Epithelial cell of proximal tubule (primary cell): ENCODE data around the gene ELAVL1. TPM values are rescaled to one million over a fixed set of nuclear protein-coding genes. Genes with fewer than 3 reads are reported as not detected.
"Not testable (repeated sequence)": the region's sequence is repeated elsewhere in the genome, so short reads cannot be mapped to it uniquely, and the experiment has no call there.

ENCODE experiments used
- DNase-seq: peaks from one replicate; pipeline ENCODE4 v3.0.0-alpha.2; 2011; ENCODE audit warnings: low read depth
- H3K4me3 ChIP-seq: 2 replicates; pipeline ENCODE4 v1.5.1; 2011; ENCODE audit warnings: low read depth, mild to moderate bottlenecking, low read length
- total RNA-seq: library from RNA; depleted of rRNA; stranded (reverse); fragments of >200 nt; gene quantifications from 2 replicates; pipeline ENCODE4 v1.2.3, GENCODE V29; 2015
- TF ChIP-seq, protein P1 (sequence below): conservative IDR thresholded peaks from 2 replicates; pipeline ENCODE4 v1.5.1; 2012; ENCODE audit warnings: low read depth, mild to moderate bottlenecking, low read length

ELAVL1 gene
- total RNA-seq, 1 donor from 2014 or later = 28.6 TPM

DNA sequence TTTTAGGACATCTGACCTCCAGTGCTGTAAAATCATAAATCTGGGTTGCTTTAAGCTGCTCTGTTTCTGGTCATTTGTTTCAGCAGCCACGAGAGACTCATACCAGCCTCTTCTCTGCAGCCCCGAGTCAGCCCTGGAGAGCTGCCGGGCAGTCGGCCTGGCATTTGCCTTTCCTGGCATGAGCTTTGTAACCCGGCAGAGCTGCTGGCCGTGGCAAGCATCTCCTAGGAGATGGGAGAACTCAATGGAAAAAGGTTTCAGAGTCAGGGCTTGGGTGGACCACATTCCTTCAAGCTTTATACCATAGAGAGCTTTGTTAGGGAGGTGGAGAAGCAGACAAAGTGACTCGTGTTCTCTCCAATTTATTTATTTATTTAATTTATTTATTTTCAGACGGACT lies 25.5 kb upstream of the ELAVL1 start:
- TF ChIP-seq, protein P1, sequence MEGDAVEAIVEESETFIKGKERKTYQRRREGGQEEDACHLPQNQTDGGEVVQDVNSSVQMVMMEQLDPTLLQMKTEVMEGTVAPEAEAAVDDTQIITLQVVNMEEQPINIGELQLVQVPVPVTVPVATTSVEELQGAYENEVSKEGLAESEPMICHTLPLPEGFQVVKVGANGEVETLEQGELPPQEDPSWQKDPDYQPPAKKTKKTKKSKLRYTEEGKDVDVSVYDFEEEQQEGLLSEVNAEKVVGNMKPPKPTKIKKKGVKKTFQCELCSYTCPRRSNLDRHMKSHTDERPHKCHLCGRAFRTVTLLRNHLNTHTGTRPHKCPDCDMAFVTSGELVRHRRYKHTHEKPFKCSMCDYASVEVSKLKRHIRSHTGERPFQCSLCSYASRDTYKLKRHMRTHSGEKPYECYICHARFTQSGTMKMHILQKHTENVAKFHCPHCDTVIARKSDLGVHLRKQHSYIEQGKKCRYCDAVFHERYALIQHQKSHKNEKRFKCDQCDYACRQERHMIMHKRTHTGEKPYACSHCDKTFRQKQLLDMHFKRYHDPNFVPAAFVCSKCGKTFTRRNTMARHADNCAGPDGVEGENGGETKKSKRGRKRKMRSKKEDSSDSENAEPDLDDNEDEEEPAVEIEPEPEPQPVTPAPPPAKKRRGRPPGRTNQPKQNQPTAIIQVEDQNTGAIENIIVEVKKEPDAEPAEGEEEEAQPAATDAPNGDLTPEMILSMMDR = no peak

GRCh38 chr19:8028951-8029491 lies 23.6 kb upstream of the ELAVL1 start:
- TF ChIP-seq, protein P1 = no peak
- no peak for DNase-seq
- H3K4me3 ChIP-seq = no peak overlapping the region

More for the DNA sequence above, 25.5 kb upstream of the ELAVL1 start:
- H3K4me3 ChIP-seq = no peak overlapping the region
- no peak for DNase-seq

- no peak overlapping the region for H3K4me3 ChIP-seq
- DNase-seq = no peak
These were observed 19.9 kb upstream of the ELAVL1 start for GRCh38 chr19:8025316-8025715.

GRCh38 chr19:8024256-8024655 lies 18.8 kb upstream of the ELAVL1 start:
- H3K4me3 ChIP-seq, DNase-seq: not testable (repeated sequence)

More at GRCh38 chr19:8025316-8025715, 19.9 kb upstream of the ELAVL1 start:
- TF ChIP-seq, protein P1 = no peak

- TF ChIP-seq, protein P1 = no peak
- no peak overlapping the region for H3K4me3 ChIP-seq
- no peak for DNase-seq
These were observed 17.9 kb upstream of the ELAVL1 start for GRCh38 chr19:8023371-8023770.

DNA sequence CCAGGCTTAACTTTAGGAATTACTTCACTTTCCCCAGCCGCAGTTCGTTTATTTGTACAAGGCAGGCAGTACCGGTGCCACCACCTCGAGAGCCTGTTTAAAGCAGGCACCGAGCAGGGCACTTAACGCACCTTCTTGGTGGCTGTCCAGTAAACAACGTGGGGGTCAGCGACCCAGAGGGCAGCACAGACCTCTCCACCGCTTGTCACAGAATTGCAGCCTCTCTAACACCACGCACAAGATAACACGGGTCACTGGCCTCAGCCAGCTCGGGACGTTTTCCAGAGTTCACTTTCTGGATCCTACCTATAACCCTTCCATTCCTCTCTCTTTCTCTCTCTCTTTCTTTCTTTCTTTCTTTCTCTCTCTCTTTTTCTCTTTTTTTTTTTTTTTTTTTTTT lies 16.8 kb upstream of the ELAVL1 start:
- TF ChIP-seq, protein P1 = no peak
- H3K4me3 ChIP-seq = no peak overlapping the region
- DNase-seq = no peak

DNA sequence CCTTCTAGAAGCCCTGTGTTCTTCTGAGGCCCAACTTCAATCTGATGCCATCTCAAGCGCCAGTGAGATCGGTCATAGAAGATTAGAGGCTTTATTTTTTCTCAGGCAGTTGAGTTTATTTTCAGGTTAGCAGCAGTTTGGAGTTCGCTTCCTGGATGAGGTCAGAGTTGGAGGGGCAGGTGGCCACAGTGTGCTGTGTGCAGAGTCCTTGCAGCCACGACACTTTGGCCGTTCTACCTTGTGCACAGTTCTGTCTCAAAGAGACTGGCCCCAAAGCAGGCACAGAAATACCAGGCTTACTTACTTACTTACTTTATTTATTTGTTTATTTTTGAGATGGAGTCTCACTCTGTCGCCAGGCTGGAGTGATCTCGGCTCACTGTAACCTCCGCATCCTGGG lies 15.9 kb upstream of the ELAVL1 start:
- no peak overlapping the region for H3K4me3 ChIP-seq
- TF ChIP-seq, protein P1 = no peak
- no peak for DNase-seq

GRCh38 chr19:8020681-8021080 lies 15.2 kb upstream of the ELAVL1 start:
- TF ChIP-seq, protein P1 = no peak
- no peak overlapping the region for H3K4me3 ChIP-seq
- DNase-seq = no peak
